Muscle of arm (tissue), 12 donors: ENCODE measurements around the gene MTMR1. TPM values are rescaled to one million over a fixed set of nuclear protein-coding genes. Genes with fewer than 3 reads are reported as not detected.

Experiments
- DNase-seq: peaks from one replicate; pipeline ENCODE4 v3.0.0-alpha.2; 2013
- polyA plus RNA-seq, 12 donors: library from polyadenylated mRNA; unstranded; fragments of 120-200 nt; gene quantifications; one replicate each; pipeline ENCODE4 v1.2.1, GENCODE V29; 2013; ENCODE audit not compliant: insufficient read length in 12 of 12

MTMR1 gene
- polyA plus RNA-seq, 12 donors: 11.7 to 30.6 (median 22.9) TPM; not detected in 1

GRCh38 chrX:150779385-150779784, 86.2 kb downstream of the MTMR1 start:
- no peak for DNase-seq

- no peak for DNase-seq
These were observed 88.5 kb downstream of the MTMR1 start for GRCh38 chrX:150781677-150782076.

GRCh38 chrX:150790021-150790420, 96.8 kb downstream of the MTMR1 start:
- no peak for DNase-seq

GRCh38 chrX:150792949-150793527, 99.8 kb downstream of the MTMR1 start:
- DNase-seq: no peak

- no peak for DNase-seq
These were observed 112.5 kb downstream of the MTMR1 start for GRCh38 chrX:150805736-150806135.

GRCh38 chrX:150806827-150807226, 113.6 kb downstream of the MTMR1 start:
- DNase-seq: no peak

- DNase-seq: no peak
These were observed 120.7 kb downstream of the MTMR1 start for GRCh38 chrX:150813922-150814321.

Other genes with a start within 250 kb of the MTMR1 start
- gene MTM1, start 124.8 kb upstream of the MTMR1 start, polyA plus RNA-seq: 10 to 100 TPM in 1 of 12 donors, 1 to 10 TPM in 10, not detected in 1; 4.3 to 13.5 (median 6.3) TPM
- gene CD99L2, start 205.3 kb downstream of the MTMR1 start, polyA plus RNA-seq: 10 to 100 TPM in 11 of 12 donors, not detected in 1; 31.5 to 44.0 (median 40.1) TPM